WTC11 (cell line): ENCODE data around the gene TMEM54.

Source experiments
- CTCF ChIP-seq: fragments of 200-600 bp; IDR thresholded peaks from 2 replicates; pipeline ENCODE4 v1.8.0; 2022; ENCODE audit warnings: antibody characterized with exemption
- NFATC4 ChIP-seq: fragments of 250-450 bp; sonication (Bioruptor Pico); IDR thresholded peaks from 2 replicates; pipeline ENCODE4 v1.9.0; 2021; ENCODE audit warnings: mild to moderate bottlenecking
- SP1 ChIP-seq: sonication (generic); formaldehyde crosslinking; conservative IDR thresholded peaks from 2 replicates; pipeline ENCODE4 v1.8.1; 2022; ENCODE audit warnings: missing genetic modification reagents
- TF ChIP-seq, protein P1 (sequence below): sonication (generic); formaldehyde crosslinking; conservative IDR thresholded peaks from 2 replicates; pipeline ENCODE4 v1.8.1; 2022; ENCODE audit warnings: mild to moderate bottlenecking, missing genetic modification reagents

- TF ChIP-seq CTCF (no peak), SP1 (no peak), NFATC4 (CRISPR knock-in tag) (no peak)
- TF ChIP-seq, protein P1, sequence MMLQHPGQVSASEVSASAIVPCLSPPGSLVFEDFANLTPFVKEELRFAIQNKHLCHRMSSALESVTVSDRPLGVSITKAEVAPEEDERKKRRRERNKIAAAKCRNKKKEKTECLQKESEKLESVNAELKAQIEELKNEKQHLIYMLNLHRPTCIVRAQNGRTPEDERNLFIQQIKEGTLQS (CRISPR knock-in tag) = no peak
Measured at GRCh38 chr1:32898056-32898455, 3.1 kb downstream of the TMEM54 start.
